Measurements from ENCODE around the gene KIF12. TPM values are rescaled to one million over a fixed set of nuclear protein-coding genes. Genes with fewer than 3 reads are reported as not detected.

KIF12 gene
- total RNA-seq, 1 donor from 2014 or later = 6.2 TPM

DNA sequence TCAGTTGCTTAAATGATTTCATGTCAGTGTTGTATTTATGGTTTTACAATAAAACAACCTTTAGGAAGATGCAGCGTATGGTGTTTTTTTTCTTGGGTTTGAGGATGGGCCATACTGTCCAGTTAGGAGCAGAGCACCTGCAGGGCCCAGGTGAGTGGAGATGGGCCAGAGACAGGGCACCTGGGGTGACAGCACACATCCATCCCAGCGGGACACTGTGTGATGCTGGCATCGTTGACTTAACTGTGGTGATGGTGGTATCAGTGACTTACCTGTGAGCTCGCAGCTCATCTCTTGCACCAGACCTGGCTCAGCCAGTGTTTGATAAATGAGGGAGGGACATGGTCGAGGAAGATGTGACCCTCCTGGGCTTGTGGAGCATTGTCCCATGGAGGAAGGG, 42.6 kb downstream of the KIF12 start:
- no peaks in the 10 kb centered on the region for H3K36me3 ChIP-seq
- H3K4me1 ChIP-seq = no peaks in the 10 kb centered on the region
- DNase-seq (peak; percentile 26), ATAC-seq (no peak)
- H3K27me3 ChIP-seq = no peaks in the 10 kb centered on the region
- no peak overlapping the region for H3K27ac ChIP-seq
- no peaks in the 10 kb centered on the region for H3K9me3 ChIP-seq
- TF ChIP-seq, protein P1, sequence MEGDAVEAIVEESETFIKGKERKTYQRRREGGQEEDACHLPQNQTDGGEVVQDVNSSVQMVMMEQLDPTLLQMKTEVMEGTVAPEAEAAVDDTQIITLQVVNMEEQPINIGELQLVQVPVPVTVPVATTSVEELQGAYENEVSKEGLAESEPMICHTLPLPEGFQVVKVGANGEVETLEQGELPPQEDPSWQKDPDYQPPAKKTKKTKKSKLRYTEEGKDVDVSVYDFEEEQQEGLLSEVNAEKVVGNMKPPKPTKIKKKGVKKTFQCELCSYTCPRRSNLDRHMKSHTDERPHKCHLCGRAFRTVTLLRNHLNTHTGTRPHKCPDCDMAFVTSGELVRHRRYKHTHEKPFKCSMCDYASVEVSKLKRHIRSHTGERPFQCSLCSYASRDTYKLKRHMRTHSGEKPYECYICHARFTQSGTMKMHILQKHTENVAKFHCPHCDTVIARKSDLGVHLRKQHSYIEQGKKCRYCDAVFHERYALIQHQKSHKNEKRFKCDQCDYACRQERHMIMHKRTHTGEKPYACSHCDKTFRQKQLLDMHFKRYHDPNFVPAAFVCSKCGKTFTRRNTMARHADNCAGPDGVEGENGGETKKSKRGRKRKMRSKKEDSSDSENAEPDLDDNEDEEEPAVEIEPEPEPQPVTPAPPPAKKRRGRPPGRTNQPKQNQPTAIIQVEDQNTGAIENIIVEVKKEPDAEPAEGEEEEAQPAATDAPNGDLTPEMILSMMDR (IDR thresholded peaks at IDR 0.05) = no peak
- no peak overlapping the region for H3K4me3 ChIP-seq
- intact Hi-C loops (cut with DNase I) = no loop called here

DNA sequence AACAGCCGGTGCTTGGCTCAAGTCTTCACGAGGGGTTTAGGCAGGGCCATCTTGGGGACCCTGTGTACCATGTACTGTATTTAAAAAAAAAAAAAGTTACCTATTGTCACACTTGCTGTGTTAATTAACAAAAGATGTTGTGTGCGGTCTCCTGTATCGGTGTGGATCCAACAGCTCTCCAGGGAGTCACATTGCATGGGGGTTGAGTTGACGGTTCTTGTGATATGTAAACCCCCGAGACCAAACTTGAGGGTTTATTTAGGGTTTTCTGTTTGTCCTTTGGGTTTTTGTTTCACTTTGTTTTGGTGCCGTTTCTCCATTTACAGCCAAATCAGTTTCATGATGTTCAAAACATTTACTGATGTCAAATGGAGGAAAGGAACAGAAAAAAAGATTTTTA, 43.2 kb downstream of the KIF12 start:
- H3K27me3 ChIP-seq = no peaks in the 10 kb centered on the region
- no peaks in the 10 kb centered on the region for H3K4me1 ChIP-seq
- ATAC-seq (no peak), DNase-seq (no peak)
- no peak overlapping the region for H3K4me3 ChIP-seq
- TF ChIP-seq, protein P1 (IDR thresholded peaks at IDR 0.05) = no peak
- peaks cover 5% of the 10 kb centered on the region for H3K36me3 ChIP-seq
- H3K9me3 ChIP-seq = no peaks in the 10 kb centered on the region
- H3K27ac ChIP-seq = no peak overlapping the region
- intact Hi-C loops (cut with DNase I) = no loop called here

DNA sequence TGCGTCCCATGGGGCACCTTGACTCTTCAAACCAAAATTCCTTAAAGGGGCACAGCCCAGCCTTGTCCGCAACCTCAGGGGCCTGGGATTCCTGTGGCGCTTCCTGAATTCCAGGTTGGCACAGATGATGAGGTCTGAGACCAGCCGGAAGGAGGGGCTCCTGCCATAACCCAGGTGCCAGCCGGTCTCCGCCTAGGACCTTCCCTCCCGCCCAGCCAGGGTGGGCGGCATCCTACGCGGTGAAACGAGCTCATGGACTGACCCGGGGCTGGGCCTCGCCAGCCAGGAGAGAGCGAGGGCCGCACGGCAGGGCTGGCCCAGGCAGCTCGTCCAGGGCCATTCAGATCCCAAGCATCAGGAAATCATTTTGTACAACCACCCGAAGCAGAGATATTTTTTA, 44.0 kb downstream of the KIF12 start:
- Histone ChIP-seq H3K9me3 (no peaks in the 10 kb centered on the region), H3K27me3 (no peaks in the 10 kb centered on the region), H3K27ac (no peak overlapping the region), H3K36me3 (peaks cover 14% of the 10 kb centered on the region), H3K4me3 (no peak overlapping the region), H3K4me1 (no peaks in the 10 kb centered on the region)
- peak; percentile 45 for DNase-seq
- no peak for ATAC-seq
- intact Hi-C loops (cut with DNase I) = no loop called here
- TF ChIP-seq, protein P1 (IDR thresholded peaks at IDR 0.05) = no peak

DNA sequence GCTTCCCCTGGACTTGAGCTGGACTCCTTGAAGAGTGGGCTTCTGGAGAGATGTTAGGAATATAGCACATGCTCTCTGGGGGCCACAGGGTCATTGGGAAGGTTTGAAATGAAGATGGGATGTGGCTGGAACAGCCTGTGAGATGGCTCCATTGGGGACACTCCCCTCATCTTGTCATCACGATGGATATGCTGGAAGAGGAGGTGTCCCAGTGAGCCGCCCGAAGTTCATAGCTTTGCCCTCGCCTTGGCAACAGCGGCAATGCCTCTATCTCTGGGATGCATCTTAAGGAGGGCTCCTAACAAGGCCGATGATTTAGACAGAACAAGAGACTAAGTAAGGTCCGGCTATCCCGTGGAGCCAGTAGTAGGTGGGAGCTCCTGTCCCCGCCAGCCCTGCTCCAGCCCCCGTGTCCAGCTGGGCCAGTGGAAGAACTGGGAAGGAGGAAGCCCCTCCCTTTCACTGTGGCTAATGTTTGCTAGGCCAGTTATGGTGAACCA, 44.9 kb downstream of the KIF12 start:
- intact Hi-C loops (cut with DNase I) = no loop called here

DNA sequence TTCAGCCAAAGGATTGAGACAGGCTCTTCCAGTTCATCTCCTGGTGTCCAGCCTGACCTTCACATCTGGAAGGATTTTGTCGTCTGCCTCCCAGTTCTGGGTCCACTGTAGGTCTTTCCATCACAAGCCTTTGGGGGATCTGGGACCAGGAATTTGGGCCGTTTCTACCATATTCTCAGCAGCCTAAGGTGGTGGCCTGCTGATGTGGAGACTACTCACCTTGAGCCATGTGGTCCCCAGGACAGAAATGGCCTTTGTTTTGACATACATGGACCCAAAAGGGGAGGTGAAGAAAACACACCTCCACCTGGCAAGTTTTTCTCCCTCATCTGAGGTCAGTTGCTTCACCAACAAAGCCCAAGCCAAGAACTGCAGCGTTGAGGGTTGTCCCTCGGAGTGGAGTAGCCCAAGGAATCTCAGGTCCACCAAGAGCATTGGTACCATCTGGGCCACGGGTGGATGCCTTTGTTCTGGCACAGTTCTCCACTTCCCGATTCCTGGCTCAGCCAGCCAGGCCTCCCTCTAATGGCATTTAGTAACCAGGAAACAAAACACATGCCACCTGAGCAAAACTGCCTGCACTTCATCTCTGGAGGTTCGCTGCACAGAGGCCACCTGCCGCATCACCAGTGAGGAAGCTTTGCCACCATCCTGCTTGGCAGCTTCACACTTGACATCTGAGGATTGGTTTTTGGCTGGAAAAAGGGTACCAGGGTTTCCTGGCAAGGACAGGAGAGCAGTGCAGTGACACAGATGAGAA, 45.7 kb downstream of the KIF12 start:
- TF ChIP-seq, protein P1 (IDR thresholded peaks at IDR 0.05) = no peak
- H3K4me3 ChIP-seq = no peak overlapping the region
- no peaks in the 10 kb centered on the region for H3K27me3 ChIP-seq
- ATAC-seq (no peak), DNase-seq (no peak)
- peaks cover 30% of the 10 kb centered on the region for H3K36me3 ChIP-seq
- intact Hi-C loops (cut with DNase I) = no loop called here
- H3K4me1 ChIP-seq = no peaks in the 10 kb centered on the region
- no peaks in the 10 kb centered on the region for H3K9me3 ChIP-seq
- H3K27ac ChIP-seq = no peak overlapping the region

More for the DNA sequence above, 44.9 kb downstream of the KIF12 start:
- no peaks in the 10 kb centered on the region for H3K9me3 ChIP-seq
- TF ChIP-seq, protein P1 (IDR thresholded peaks at IDR 0.05) = no peak
- no peak overlapping the region for H3K27ac ChIP-seq
- ATAC-seq (no peak), DNase-seq (peak; percentile 29)
- peaks cover 22% of the 10 kb centered on the region for H3K36me3 ChIP-seq
- H3K27me3 ChIP-seq = no peaks in the 10 kb centered on the region
- H3K4me1 ChIP-seq = no peaks in the 10 kb centered on the region
- no peak overlapping the region for H3K4me3 ChIP-seq

Data from upper lobe of right lung (tissue), 1 donor.